ENCODE measurements around the gene BTN1A1. TPM values are rescaled to one million over a fixed set of nuclear protein-coding genes. Genes with fewer than 3 reads are reported as not detected.
A peak's percentile ranks its signal among the peaks of the same experiment; 100 is the strongest.
"Not testable (repeated sequence)": the region's sequence is repeated elsewhere in the genome, so short reads cannot be mapped to it uniquely, and the experiment has no call there.

The BTN1A1 gene
- total and polyA plus RNA-seq, 2 donors (not counting 1 experiment from before 2014, with no cell fraction given): not detected

GRCh38 chr6:26520237-26520849, 20.2 kb downstream of the BTN1A1 start:
- H3K4me2 ChIP-seq (ENCODE audit: extremely low read depth, insufficient read depth, low read length): peak overlapping the region; percentile 84
- peak overlapping the region; percentile 79 for H2AFZ ChIP-seq (ENCODE audit: low read length)
- no peaks in the 10 kb centered on the region for H3K4me1 ChIP-seq (ENCODE audit: control insufficient read depth, extremely low read depth, insufficient read depth, low read length)
- H3K9ac ChIP-seq (ENCODE audit: insufficient read depth, low read length): no peak overlapping the region
- H3K36me3 ChIP-seq (ENCODE audit: control insufficient read depth, insufficient read depth, low read length): no peaks in the 10 kb centered on the region
- peak overlapping the region; percentile 62 for H3K27ac ChIP-seq (ENCODE audit: insufficient read depth, low read length)
- TF ChIP-seq CTCF (conservative IDR thresholded peaks at IDR 0.05 in 1 of 2, IDR thresholded peaks at IDR 0.05 in 1 of 2; ENCODE audit: low read depth in 1 of 2, low read length in 2 of 2) (no peak), EZH2 (IDR thresholded peaks at IDR 0.05; ENCODE audit: low read length, missing control alignments) (no peak)
- no peak for DNase-seq (ENCODE audit: low read depth in 2 of 2)
- H3K27me3 ChIP-seq (ENCODE audit: control insufficient read depth, insufficient read depth, low read length): no peaks in the 10 kb centered on the region
- no peaks in the 10 kb centered on the region for H3K79me2 ChIP-seq (ENCODE audit: control insufficient read depth, insufficient read depth, low read length)
- H3K9me3 ChIP-seq (ENCODE audit: control insufficient read depth, insufficient read depth, low read depth, low read length): no peaks in the 10 kb centered on the region
- H3K4me3 ChIP-seq (replicated peaks in 1 of 4; ENCODE audit: control extremely low read depth in 1 of 4, insufficient read depth in 1 of 4, low read depth in 3 of 4, low read length in 4 of 4): peak overlapping the region in 3 of 4 experiments; percentile 27 to 66 (median 51)
- no peaks in the 10 kb centered on the region for H4K20me1 ChIP-seq (ENCODE audit: control insufficient read depth, extremely low read depth, insufficient read depth, low read length)

- Histone ChIP-seq H3K4me1 (ENCODE audit: control insufficient read depth, extremely low read depth, insufficient read depth, low read length) (no peaks in the 10 kb centered on the region), H3K79me2 (ENCODE audit: control insufficient read depth, insufficient read depth, low read length) (no peaks in the 10 kb centered on the region), H3K4me2 (ENCODE audit: extremely low read depth, insufficient read depth, low read length) (peak overlapping the region; percentile 75), H3K4me3 (replicated peaks in 1 of 4; ENCODE audit: control extremely low read depth in 1 of 4, insufficient read depth in 1 of 4, low read depth in 3 of 4, low read length in 4 of 4) (peak overlapping the region; percentile 47 to 79 (median 52)), H4K20me1 (ENCODE audit: control insufficient read depth, extremely low read depth, insufficient read depth, low read length) (no peaks in the 10 kb centered on the region), H3K9me3 (ENCODE audit: control insufficient read depth, insufficient read depth, low read depth, low read length) (no peaks in the 10 kb centered on the region), H2AFZ (ENCODE audit: low read length) (peak overlapping the region; percentile 90), H3K36me3 (ENCODE audit: control insufficient read depth, insufficient read depth, low read length) (no peaks in the 10 kb centered on the region), H3K9ac (ENCODE audit: insufficient read depth, low read length) (peak overlapping the region; percentile 69), H3K27me3 (ENCODE audit: control insufficient read depth, insufficient read depth, low read length) (no peaks in the 10 kb centered on the region), H3K27ac (ENCODE audit: insufficient read depth, low read length) (peak overlapping the region; percentile 86)
- TF ChIP-seq CTCF (conservative IDR thresholded peaks at IDR 0.05 in 1 of 2, IDR thresholded peaks at IDR 0.05 in 1 of 2; ENCODE audit: low read depth in 1 of 2, low read length in 2 of 2) (no peak), EZH2 (IDR thresholded peaks at IDR 0.05; ENCODE audit: low read length, missing control alignments) (no peak)
- DNase-seq (ENCODE audit: low read depth in 2 of 2): peak; percentile 80 to 87
Measured at GRCh38 chr6:26520850-26521599, 20.9 kb downstream of the BTN1A1 start.

- TF ChIP-seq EZH2 (IDR thresholded peaks at IDR 0.05; ENCODE audit: low read length, missing control alignments) (no peak), CTCF (conservative IDR thresholded peaks at IDR 0.05 in 1 of 2, IDR thresholded peaks at IDR 0.05 in 1 of 2; ENCODE audit: low read depth in 1 of 2, low read length in 2 of 2) (peak in 1 of 2 donors; percentile 24)
- Histone ChIP-seq H3K79me2 (ENCODE audit: control insufficient read depth, insufficient read depth, low read length) (no peaks in the 10 kb centered on the region), H2AFZ (ENCODE audit: low read length) (peak overlapping the region; percentile 90), H3K4me2 (ENCODE audit: extremely low read depth, insufficient read depth, low read length) (peak overlapping the region; percentile 75), H4K20me1 (ENCODE audit: control insufficient read depth, extremely low read depth, insufficient read depth, low read length) (no peaks in the 10 kb centered on the region), H3K9ac (ENCODE audit: insufficient read depth, low read length) (peak overlapping the region; percentile 69), H3K36me3 (ENCODE audit: control insufficient read depth, insufficient read depth, low read length) (no peaks in the 10 kb centered on the region), H3K9me3 (ENCODE audit: control insufficient read depth, insufficient read depth, low read depth, low read length) (no peaks in the 10 kb centered on the region), H3K4me3 (replicated peaks in 1 of 4; ENCODE audit: control extremely low read depth in 1 of 4, insufficient read depth in 1 of 4, low read depth in 3 of 4, low read length in 4 of 4) (peak overlapping the region; percentile 47 to 79 (median 52)), H3K4me1 (ENCODE audit: control insufficient read depth, extremely low read depth, insufficient read depth, low read length) (no peaks in the 10 kb centered on the region), H3K27me3 (ENCODE audit: control insufficient read depth, insufficient read depth, low read length) (no peaks in the 10 kb centered on the region), H3K27ac (ENCODE audit: insufficient read depth, low read length) (peak overlapping the region; percentile 86)
- DNase-seq (ENCODE audit: low read depth in 2 of 2): peak; percentile 77 to 79
Measured at GRCh38 chr6:26521600-26522391, 21.7 kb downstream of the BTN1A1 start.

- not testable (repeated sequence) for H4K20me1 ChIP-seq (ENCODE audit: control insufficient read depth, extremely low read depth, insufficient read depth, low read length); H3K36me3 ChIP-seq (ENCODE audit: control insufficient read depth, insufficient read depth, low read length); H3K9ac ChIP-seq (ENCODE audit: insufficient read depth, low read length); H3K79me2 ChIP-seq (ENCODE audit: control insufficient read depth, insufficient read depth, low read length); H3K9me3 ChIP-seq (ENCODE audit: control insufficient read depth, insufficient read depth, low read depth, low read length); H3K4me1 ChIP-seq (ENCODE audit: control insufficient read depth, extremely low read depth, insufficient read depth, low read length); H3K27me3 ChIP-seq (ENCODE audit: control insufficient read depth, insufficient read depth, low read length); H2AFZ ChIP-seq (ENCODE audit: low read length)
- peak overlapping the region in 3 of 4 experiments; percentile 49 to 56 (median 54) for H3K4me3 ChIP-seq (replicated peaks in 1 of 4; ENCODE audit: control extremely low read depth in 1 of 4, insufficient read depth in 1 of 4, low read depth in 3 of 4, low read length in 4 of 4)
- peak in 1 of 2 donors; percentile 28 for DNase-seq (ENCODE audit: low read depth in 2 of 2)
- H3K4me2 ChIP-seq (ENCODE audit: extremely low read depth, insufficient read depth, low read length): peak overlapping the region; percentile 54
- H3K27ac ChIP-seq (ENCODE audit: insufficient read depth, low read length): peak overlapping the region; percentile 86
Measured at GRCh38 chr6:26522486-26523228, 22.6 kb downstream of the BTN1A1 start.
